Measurements from ENCODE around the gene ZNF213.

The ZNF213 gene

GRCh38 chr16:3147046-3147756 is 12.4 kb downstream of the ZNF213 start:
- H3K27ac ChIP-seq: no peak overlapping the region
- no peak for DNase-seq (ENCODE audit: low read depth, low spot score)

DNA sequence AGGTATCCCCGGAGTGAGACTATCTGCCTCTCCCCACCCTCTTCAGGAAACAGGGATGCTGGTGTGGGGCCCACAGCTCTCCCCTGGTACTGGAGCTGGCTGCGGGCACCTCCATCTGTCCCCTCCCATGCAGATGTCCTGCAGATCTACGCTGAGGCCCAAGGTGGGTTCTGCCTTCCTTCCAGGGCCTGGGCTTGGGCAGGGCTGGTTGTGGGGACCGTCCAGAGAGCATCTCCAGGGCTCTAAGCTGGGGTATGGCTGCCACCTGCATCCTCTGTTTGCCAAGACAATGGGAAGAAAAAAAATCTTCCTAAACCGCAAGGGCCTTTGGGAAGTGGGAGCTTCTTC is 12.9 kb downstream of the ZNF213 start:
- DNase-seq (ENCODE audit: low read depth, low spot score): no peak
- H3K27ac ChIP-seq: no peak overlapping the region

DNA sequence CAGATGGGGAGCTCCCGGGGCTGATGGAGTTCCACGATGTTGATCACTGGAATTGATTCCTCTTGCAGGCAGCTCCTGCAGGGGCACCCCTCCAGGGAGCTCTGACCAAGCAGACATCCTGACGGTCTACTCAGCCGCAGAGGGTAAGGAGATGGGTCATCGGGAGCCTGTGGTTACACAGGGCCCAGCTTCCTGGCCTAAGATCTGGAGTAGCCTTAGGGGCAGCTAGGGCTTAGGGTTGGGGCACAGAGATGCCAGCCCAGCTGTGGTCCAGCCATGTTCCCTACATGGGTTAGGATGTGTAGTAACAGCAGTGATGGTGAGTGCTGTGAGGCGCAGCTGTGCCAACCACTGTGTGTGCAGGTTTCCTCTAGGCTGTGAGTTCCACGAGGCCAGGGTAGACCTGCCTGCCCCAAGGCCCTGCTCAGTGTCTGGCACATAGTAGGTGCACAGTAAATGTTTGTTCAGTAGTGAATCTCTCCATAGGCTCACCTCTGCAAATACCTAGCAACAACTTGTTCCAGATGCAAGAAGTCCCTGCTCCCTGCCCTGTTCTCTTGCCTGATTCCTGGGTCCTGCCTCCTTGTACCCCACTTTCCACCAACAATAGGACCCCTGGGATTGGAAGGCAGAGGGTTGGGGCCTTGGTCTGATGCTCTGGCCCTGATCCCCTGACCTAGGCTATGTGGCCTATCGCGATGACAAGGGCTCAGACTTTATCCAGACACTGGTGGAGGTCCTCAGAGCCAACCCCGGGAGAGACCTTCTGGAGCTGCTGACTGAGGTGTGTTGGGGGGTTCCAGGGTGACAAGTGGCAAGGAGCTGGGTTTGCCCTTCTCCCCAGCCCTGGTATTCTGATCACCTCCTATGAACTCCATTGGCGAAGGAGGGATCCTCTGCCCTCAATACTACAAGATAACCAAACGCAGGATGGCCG is 13.7 kb downstream of the ZNF213 start:
- DNase-seq (ENCODE audit: low read depth, low spot score): no peak
- H3K27ac ChIP-seq: no peak overlapping the region

- no peak overlapping the region for H3K27ac ChIP-seq
- DNase-seq (ENCODE audit: low read depth, low spot score): no peak
These were observed 14.3 kb downstream of the ZNF213 start for GRCh38 chr16:3149193-3149530.

DNA sequence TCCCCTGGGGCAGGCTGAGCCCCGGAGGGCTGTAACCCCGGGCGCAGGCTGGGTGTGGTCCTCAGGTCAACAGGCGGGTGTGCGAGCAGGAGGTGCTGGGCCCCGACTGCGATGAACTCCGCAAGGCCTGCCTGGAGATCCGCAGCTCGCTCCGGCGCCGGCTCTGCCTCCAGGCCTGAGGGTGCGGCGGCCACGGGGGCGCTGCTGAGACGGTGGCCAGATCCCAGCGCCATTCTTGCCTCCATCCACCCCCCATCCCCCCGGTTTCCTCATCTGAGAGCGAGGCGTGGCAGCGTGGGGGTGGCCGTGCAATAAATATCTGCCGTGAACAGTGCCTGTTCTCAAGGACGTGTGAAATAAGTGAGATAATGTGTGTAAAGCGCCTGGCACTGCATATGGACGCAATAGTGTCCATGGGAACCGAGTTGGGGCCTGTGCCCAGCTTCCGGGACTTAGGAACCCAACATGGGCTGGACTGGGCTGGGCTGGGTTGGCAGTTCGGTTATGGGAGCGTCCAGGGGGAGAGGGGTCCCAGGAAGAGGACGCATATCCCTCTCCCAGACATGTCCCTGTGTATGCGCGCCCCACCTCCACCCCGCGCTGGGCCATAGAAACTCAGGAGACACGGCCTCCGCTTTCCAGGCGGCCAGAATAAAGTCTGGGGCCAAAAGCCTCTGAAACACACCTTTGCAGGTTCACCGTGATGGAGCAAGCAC is 15.0 kb downstream of the ZNF213 start:
- DNase-seq (ENCODE audit: low read depth, low spot score): no peak
- peak overlapping the region; percentile 77 for H3K27ac ChIP-seq

DNA sequence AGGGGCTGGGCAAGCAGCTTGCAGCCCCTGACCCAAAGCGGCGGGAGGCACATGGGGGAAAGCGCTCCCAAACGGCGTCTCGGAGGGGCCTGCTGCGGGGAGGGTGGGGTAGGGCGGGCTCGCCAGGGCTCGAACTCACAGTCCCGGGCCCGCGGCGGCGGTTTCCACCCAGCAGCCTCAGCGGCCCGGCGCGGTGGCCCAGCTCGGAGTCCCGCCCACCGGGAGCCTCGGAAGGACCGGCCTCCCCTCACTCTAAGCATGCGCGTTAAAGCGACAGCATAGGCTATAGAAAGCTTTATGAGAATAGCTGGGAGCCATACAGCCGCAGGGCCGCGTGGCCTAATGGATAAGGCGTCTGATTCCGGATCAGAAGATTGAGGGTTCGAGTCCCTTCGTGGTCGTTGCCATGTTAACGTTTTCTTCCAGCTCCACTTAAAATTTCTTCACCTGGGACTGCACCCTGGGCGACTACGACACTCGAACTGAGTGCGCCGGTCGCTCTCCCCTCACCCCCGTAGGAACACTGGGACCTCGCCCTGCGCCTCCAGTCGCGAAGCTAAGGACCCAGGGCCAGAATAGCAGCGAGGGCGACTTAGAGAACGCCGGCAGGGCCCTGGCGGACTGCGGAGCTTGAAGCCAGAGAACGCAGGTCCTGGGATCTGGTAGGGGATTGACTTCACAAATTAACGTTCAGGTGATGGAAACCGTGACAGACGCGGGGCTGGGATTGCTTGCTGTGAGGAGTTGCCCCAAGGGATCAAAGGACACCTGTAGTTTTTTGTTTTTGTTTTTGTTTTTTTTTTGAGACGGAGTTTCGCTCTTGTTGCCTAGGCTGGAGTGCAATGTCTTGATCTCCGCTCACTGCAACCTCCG is 15.8 kb downstream of the ZNF213 start:
- H3K27ac ChIP-seq: peak overlapping the region; percentile 77
- DNase-seq (ENCODE audit: low read depth, low spot score): no peak

DNA sequence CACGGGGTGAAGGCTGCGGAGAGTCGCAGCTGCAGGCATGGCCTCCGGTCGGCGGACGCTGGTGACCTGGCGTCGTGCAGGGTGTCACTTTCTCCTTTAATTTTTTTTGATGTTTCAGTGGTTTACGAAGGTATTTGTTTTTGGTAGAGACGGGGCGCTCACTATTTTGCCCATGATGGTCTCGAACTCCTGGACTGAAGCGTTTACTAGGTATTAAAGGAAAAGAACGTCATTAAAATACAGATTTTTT is 17.1 kb downstream of the ZNF213 start:
- H3K27ac ChIP-seq: peak overlapping the region; percentile 23
- no peak for DNase-seq (ENCODE audit: low read depth, low spot score)

- H3K27ac ChIP-seq: peak overlapping the region; percentile 23
- no peak for DNase-seq (ENCODE audit: low read depth, low spot score)
These were observed 17.6 kb downstream of the ZNF213 start for GRCh38 chr16:3152277-3152990.

- DNase-seq (ENCODE audit: low read depth, low spot score): no peak
- H3K27ac ChIP-seq: no peak overlapping the region
These were observed 18.2 kb downstream of the ZNF213 start for GRCh38 chr16:3152991-3153368.

DNA sequence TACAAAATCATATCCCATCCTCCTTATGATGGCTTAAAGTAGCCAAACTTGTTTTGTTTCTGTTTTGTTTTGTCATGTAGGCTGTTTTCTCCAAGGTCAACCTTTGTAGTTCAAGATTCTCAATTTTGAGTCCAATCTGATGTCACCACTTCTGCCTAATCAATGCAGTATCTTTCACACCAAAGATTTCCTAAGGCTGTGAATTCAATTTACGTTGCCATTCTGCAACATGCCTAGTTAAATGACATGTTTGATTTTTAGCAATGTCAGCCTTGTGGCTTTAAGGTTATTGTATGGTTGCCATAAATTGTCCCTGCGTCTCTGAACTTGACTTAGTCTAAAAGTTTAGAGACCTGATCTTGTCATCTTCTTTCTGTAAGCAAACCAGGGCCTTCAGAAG is 20.4 kb downstream of the ZNF213 start:
- no peak overlapping the region for H3K27ac ChIP-seq
- DNase-seq (ENCODE audit: low read depth, low spot score): no peak

DNA sequence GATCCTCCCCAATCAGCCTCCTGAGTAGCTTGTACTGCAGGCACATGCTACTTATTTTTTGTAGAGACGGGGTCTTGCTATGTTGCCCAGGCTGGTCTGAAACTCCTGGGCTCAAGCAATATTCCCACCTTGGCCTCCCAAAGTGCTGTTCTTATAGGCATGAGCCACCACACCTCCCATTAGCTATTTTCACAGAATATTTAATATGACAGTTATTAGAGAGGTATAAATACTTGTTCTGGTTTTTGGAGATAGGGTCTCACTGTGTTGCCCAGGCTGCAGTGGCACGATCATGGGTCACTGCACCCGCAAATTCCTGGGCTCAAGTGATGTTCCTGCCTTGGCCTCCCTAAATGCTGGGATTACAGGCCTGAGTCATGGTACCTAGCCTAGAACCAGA is 21.1 kb downstream of the ZNF213 start:
- H3K27ac ChIP-seq: no peak overlapping the region
- DNase-seq (ENCODE audit: low read depth, low spot score): no peak

DNA sequence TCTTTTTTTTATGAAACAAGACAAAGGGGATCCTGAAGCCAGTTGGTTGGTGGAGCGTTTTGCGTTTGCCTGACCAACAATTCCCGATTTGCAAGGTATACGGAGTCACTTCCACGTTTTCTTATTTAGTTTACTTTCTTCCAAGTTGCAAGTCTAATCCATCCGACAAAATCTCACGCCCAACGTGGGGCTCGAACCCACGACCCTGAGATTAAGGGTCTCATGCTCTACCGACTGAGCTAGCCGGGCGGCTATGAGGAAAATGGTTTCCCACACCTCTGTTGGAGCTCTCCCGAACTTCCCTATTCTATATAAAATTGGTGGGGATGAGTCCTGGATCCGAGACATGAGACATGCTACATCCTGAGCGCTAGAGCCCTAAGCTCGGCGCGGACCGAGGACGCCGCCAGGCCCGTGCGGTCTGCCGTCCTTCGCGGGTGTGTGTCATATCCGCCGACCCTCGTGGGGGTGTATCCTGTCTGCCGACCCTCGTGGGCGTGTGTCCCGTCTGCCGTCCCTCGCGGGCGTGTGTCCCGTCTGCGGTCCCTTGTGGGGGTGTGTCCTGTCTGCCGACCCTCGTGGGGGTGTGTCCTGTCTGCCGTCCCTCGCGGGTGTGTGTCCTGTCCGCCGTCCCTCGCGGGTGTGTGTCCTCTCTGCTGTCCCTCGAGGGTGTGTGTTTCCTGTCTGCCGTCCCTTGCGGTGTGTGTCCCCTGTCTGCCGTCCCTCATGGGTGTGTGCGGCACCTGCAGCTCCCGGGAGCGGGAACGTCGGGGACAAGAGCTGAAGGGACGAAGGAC is 22.6 kb downstream of the ZNF213 start:
- DNase-seq (ENCODE audit: low read depth, low spot score): peak; percentile 82
- peak overlapping the region; percentile 79 for H3K27ac ChIP-seq

- DNase-seq (ENCODE audit: low read depth, low spot score): no peak
- H3K27ac ChIP-seq: peak overlapping the region; percentile 79
These were observed 23.2 kb downstream of the ZNF213 start for GRCh38 chr16:3158026-3158509.

- DNase-seq (ENCODE audit: low read depth, low spot score): peak; percentile 77
- peak overlapping the region; percentile 79 for H3K27ac ChIP-seq
These were observed 23.9 kb downstream of the ZNF213 start for GRCh38 chr16:3158510-3159314.

- no peak overlapping the region for H3K27ac ChIP-seq
- DNase-seq (ENCODE audit: low read depth, low spot score): no peak
These were observed 26.6 kb downstream of the ZNF213 start for GRCh38 chr16:3161235-3162018.

- H3K27ac ChIP-seq: no peak overlapping the region
- no peak for DNase-seq (ENCODE audit: low read depth, low spot score)
These were observed 29.5 kb downstream of the ZNF213 start for GRCh38 chr16:3164121-3164991.

All from epithelial cell of prostate (primary cell).